Stimulated activated CD8-positive, alpha-beta memory T cell treated with anti-CD3 and anti-CD28 coated beads, Interleukin-7, amount 100 ng/mL, for 48 hours (primary cell): ENCODE measurements around the gene SLC38A11.

ENCODE experiments used
- DNase-seq, 2 donors: peaks; one replicate each; pipeline ENCODE4 v3.0.0-alpha.2; 2020; ENCODE audit warnings: low read depth in 1 of 2; ENCODE audit errors: extremely low read depth in 1 of 2

SLC38A11 gene

GRCh38 chr2:164974221-164974620 is 18.9 kb upstream of the SLC38A11 start:
- DNase-seq = no peak

- no peak for DNase-seq
Observed at GRCh38 chr2:164972216-164972615, 16.9 kb upstream of the SLC38A11 start.

DNA sequence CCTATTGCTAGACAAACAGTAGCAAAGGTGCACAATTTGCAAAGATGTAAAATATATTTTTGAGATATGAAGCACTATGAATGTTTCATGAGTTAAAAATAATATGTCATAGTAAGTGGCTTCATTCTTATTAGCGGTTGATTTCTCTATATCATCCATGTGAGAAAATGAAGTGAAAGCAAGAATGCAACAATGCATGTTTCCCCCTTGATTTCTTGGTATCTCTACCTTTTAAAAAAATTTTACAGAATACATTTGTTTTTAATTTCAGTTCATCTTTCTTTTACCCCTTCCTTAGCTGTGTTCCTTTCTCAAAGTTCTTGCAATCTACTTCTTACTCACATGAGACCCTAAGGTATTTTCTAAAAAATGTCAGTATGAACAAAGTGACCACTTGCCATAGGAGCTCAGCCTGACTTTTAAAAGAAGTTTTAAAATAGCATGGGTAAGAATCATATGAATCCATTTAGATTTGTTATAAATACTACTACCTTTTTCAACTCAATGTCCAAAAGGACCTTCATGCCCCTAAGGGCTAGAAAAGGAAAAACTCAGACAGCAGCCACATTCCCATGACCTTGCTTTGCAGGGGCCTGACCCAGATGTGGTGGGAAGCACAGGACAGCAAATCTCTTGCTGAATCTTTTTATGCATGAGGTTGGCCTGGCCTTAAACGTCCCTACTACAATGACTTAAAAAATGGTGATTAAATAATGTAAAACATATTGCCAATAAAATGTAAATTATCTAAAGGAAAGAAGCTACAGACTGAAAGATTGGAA is 14.8 kb upstream of the SLC38A11 start:
- no peak for DNase-seq

DNA sequence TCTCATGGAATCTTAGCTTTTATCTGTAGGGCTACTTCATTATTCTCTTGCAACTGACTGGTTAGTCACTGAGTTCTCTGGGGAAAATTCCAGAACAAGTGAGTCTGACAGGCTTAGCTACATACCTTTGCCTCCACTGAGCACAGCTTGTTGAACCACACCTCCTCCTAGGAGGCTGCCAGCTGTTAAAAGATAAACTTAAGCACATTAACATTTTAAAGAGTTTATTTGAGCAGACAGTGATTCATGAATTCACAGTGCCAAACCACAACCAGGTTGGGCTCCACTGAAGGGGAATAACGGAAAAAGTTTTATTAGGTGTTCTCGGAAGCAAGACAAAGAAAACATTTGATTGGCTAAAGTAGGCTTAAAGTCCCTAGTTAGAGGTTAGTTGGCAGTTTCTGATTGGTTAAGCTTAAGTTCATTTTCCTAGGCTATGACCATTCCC is 12.5 kb upstream of the SLC38A11 start:
- no peak for DNase-seq

- no peak for DNase-seq
Observed at GRCh38 chr2:164967361-164967760, 12.0 kb upstream of the SLC38A11 start.

GRCh38 chr2:164964700-164965099 is 9.4 kb upstream of the SLC38A11 start:
- DNase-seq = no peak

DNA sequence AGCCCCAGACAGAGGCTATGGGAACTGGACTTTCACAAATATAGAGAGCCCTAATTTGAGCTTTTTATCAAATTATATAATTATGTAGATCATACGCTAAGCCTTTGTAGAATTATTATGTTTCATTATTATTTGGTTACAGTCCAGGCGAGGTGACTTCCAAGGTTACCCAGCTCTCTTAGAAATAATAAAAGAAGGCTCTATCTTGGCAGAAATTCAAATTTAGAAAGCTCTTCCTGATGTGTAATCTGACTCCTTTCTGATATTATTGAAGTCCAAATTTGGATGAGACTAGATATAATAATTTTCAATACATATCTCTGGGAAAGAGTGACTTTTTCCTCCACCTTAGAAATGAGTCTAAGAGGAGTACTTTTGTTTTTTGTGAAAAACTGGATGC is 4.8 kb upstream of the SLC38A11 start:
- no peak for DNase-seq

GRCh38 chr2:164954186-164954585 is 1.1 kb downstream of the SLC38A11 start:
- no peak for DNase-seq

- DNase-seq = no peak
Observed at GRCh38 chr2:164953279-164953678, 2.0 kb downstream of the SLC38A11 start.

GRCh38 chr2:164952057-164952702 is 3.1 kb downstream of the SLC38A11 start:
- DNase-seq = no peak

- no peak for DNase-seq
Observed at GRCh38 chr2:164948540-164948939, 6.8 kb downstream of the SLC38A11 start.

DNA sequence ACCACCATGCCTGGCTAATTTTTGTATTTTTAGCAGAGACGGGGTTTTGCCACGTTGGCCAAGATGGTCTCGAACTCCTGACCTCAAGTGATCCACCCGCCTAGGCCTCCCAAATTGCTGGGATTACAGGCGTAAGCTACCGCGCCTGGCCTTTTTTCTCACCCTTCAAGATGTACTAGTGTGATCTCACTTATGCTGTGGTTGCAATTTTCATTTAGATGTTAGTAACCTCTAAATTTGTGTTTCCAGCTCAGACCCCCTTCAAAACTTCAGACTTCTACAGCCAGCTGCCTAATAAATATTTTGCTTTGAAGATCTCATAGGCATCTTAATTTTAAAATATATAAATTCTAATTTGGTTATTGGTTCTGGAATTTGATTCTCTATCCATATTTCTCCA is 8.0 kb downstream of the SLC38A11 start:
- DNase-seq = no peak

- no peak for DNase-seq
Observed at GRCh38 chr2:164943289-164943688, 12.0 kb downstream of the SLC38A11 start.

- no peak for DNase-seq
Observed at GRCh38 chr2:164937864-164938401, 17.4 kb downstream of the SLC38A11 start.

- DNase-seq = no peak
Observed at GRCh38 chr2:164935118-164936101, 19.9 kb downstream of the SLC38A11 start.

- DNase-seq = no peak
Observed at GRCh38 chr2:164934401-164935117, 20.8 kb downstream of the SLC38A11 start.

GRCh38 chr2:164933671-164934189 is 21.6 kb downstream of the SLC38A11 start:
- DNase-seq = no peak

DNA sequence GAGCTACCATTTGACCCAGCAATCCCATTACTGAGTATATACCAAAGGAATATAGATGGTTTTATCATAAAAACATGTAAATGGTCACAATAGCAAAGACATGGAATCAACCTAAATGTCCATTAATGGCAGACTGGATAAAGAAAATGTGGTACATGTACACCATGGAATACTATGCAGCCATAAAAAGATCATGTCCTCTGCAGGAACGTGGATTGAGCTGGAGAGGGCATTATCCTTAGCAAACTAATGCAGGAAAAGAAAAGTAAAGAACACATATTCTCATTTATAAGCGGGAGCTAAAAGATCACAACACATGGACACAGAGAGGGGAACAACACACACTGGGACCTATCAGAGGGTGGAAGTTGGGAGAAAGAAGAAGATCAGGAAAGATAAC is 22.9 kb downstream of the SLC38A11 start:
- no peak for DNase-seq

DNA sequence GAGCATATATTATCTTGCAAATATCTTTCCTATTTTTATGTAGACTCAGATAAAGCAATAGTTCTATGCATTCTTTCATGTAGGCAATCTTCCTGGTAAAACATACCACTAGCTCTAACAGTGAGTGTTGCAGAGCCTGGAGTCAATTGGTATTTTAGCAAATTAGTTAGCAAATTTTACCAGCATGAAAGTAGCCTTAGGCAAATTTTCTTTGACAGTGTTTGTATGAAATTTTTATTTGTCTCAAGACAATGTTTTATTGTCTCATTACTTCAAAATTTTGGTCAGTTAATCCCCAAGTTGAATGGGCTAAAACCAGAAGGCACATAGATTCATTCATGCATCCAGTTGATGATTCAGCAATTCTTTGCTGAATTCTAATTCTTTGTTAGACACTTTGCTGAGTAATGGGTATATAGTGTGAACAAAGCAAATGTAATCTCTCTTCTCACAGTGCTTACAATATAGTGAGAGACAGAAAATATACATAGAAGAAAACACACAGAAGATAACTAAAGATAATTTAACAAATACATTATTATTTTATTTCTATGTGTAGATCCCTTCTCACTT is 27.1 kb downstream of the SLC38A11 start:
- no peak for DNase-seq

GRCh38 chr2:164922134-164922533 is 33.2 kb downstream of the SLC38A11 start:
- DNase-seq = no peak
